Activated naive CD4-positive, alpha-beta T cell treated with anti-CD3 and anti-CD28 coated beads, Interleukin-2, amount 50 U/mL, for 24 hours (primary cell): ENCODE measurements around the gene PRRC2B.
"Not testable (repeated sequence)": the region's sequence is repeated elsewhere in the genome, so short reads cannot be mapped to it uniquely, and the experiment has no call there.

ENCODE experiments used
- H3K27ac Mint-ChIP-seq: one replicate; pipeline ENCODE4 v1.8.0; 2021; ENCODE audit warnings: mild to moderate bottlenecking, mixed read lengths
- H3K27me3 Mint-ChIP-seq: one replicate; pipeline ENCODE4 v1.8.0; 2021; ENCODE audit warnings: mixed read lengths
- H3K36me3 Mint-ChIP-seq: one replicate; pipeline ENCODE4 v1.8.0; 2021; ENCODE audit warnings: mixed read lengths
- H3K4me1 Mint-ChIP-seq: one replicate; pipeline ENCODE4 v1.8.0; 2021; ENCODE audit warnings: mixed read lengths
- H3K4me3 Mint-ChIP-seq: one replicate; pipeline ENCODE4 v1.8.0; 2021; ENCODE audit warnings: mild to moderate bottlenecking, mixed read lengths
- H3K9me3 Mint-ChIP-seq: one replicate; pipeline ENCODE4 v1.8.0; 2021; ENCODE audit warnings: mixed read lengths

Gene PRRC2B

DNA sequence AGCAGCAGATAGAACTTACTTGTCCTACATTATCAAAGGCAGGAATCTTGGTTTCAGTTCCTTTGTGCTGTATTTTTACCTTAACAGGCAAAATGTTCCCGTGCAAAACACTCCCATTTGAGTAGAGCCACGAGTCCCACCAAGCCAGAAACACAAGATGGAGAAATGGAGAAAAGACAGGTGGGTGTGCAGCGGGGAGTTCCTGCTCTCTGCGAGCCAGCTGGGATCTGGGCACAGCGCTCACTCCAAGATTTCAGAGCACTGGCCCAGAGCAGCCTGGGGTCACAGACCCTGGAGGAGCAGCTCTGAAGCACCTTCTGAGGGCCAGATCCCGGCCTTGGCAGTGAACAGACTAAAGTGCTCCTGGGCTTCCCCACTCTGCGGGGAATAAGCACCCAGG is 134.3 kb downstream of the PRRC2B start:
- peaks cover 3% of the 10 kb centered on the region for H3K36me3 Mint-ChIP-seq
- H3K4me3 Mint-ChIP-seq: peak overlapping the region; percentile 11
- H3K9me3 Mint-ChIP-seq: no peaks in the 10 kb centered on the region
- H3K27ac Mint-ChIP-seq: no peak overlapping the region
- H3K4me1 Mint-ChIP-seq: peaks cover 16% of the 10 kb centered on the region
- no peaks in the 10 kb centered on the region for H3K27me3 Mint-ChIP-seq

DNA sequence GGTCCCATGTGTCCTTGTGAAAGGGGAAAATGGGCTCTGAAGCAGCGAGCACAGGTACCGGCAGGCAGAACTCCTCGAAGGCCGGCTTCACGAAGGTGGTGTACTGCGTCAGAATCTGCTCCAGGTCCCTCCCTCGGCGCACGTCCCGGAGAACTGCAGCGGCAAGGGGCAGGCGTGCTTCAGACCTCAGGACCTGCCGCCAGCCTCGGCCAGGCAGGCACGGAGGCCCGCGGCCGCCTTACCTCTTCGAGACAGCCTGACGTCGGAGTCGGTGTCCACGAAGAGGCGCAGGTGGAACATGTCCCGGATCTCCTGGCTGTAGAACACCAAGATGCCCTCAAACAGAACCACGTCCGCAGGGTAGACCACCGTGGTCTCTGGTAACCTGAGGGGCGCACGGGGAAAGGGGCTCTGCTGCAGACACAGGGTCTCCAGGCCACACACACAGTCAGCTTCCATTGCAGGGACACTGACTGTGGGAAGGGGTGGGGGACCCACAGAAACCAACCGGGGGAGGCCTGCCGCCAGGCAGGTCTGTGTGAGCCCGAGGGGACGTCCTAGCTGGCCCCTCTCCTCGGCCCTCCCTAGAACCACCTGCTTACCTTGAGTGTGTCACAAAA is 135.1 kb downstream of the PRRC2B start:
- Mint-ChIP-seq H3K9me3 (no peaks in the 10 kb centered on the region), H3K27me3 (no peaks in the 10 kb centered on the region), H3K27ac (no peak overlapping the region), H3K4me3 (peak overlapping the region; percentile 70), H3K4me1 (peaks cover 16% of the 10 kb centered on the region), H3K36me3 (peaks cover 3% of the 10 kb centered on the region)

DNA sequence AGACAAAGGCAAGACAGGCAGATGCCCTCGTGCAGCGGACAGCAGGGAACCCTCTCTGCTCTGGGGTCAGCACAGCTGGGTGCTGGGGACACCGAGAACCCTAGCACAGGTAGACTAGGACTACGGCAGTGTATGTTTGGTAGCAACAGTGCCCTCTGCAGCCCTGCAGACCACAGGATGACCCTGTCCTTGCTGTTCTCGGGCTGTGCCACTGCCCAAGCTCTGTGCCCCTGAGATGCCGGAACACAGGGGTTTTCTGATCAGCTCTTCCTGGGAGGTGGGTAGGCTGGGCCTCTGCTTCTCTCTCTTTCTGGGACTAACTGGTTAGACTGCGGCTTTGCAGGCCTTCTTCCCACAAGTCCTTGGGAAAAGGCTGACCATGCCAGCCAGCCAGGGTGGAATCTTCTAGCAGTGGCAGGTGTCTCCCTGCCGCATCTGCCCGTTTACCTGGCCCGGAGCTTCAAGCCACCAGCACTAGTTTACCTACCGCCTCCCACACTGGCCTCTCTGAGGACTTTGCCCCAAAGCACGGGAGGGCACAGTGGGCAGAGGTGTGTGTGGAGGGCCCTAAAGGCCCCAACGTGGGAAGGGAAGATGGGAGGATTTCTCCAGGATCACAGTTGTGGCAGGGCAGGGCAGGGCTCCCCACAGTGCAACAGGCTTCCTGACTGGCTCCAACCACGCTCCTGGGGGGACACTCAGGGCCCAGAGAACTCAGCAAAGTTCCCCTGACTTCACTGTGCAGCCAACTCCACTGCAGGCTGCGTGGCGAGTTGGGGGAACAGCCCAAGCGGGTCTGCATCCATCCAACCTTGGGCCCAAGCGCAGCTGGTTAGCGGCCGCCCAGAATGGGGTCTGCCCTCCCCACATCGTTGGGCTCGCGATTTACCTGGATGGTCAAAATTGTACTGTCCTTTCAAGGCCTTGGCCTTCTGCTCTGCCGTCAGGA is 136.0 kb downstream of the PRRC2B start:
- Mint-ChIP-seq H3K36me3 (peaks cover 3% of the 10 kb centered on the region), H3K27me3 (no peaks in the 10 kb centered on the region), H3K27ac (no peak overlapping the region), H3K9me3 (no peaks in the 10 kb centered on the region), H3K4me1 (peaks cover 22% of the 10 kb centered on the region), H3K4me3 (peak overlapping the region; percentile 72)

DNA sequence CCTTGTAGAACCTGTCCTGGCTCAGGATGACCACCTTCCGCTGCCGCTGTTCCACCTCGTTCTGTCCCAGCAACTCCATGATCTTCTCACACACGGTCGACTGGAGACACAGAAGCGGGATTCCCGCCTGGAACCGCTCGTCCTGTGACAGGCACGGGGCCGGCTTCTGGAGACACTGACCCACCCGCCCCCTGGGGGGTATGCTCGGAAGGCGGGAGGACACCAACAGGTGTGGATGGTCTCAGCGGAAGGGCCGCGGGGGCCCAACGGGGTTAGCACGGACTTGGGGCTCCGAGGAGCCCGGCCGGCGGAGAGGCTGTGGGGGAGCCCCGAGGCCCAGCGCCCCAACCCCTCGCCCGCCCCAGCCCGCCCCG is 136.6 kb downstream of the PRRC2B start:
- Mint-ChIP-seq H3K4me1 (peaks cover 28% of the 10 kb centered on the region), H3K27me3 (no peaks in the 10 kb centered on the region), H3K27ac (no peak overlapping the region), H3K9me3 (no peaks in the 10 kb centered on the region), H3K36me3 (peaks cover 3% of the 10 kb centered on the region), H3K4me3 (peak overlapping the region; percentile 72)

DNA sequence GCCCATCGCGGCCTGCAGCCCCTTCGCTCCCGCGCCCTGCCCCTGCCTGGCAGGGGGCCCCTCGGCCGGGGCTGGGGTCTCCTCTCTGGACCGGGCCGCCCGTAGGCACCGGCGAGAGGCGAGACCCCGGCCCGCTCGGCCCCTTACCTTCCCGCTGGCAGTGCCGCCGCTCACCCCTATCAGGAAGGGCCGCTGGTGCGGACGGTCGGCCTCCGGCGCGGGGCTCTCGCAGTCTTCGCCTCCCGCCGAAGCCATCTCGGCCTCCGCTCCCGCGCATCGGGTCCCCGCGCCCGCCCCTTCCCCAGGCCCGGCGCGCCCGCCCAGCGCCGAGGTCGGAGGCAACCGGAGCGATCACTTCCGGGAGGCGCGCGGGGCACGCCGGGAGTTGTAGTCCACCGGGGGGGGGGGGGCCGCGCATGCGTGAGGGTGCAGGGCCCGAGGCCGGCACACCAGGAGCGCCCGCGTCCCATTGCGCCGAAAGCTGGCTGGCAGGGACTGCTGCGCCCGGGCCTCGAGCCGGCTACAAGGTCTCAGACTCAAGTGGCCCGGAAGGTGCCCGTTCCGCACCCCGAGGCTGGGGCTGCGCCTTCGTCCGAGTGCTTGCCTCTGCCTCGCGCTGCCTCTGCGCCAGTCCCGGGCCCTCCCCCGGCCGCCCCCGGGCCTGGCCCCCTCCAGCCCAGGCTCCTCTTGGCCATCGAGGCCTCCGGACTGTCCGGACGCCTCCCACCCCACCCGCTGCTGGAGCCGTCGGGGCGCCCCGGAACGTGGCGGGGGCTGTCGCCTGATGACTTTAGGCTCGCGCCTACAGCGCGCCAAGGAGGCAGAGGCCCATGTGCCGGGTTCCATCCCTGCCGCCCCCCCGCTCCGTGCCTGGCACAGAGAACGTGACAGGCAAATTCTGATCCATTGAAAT is 137.3 kb downstream of the PRRC2B start, which contains the start of gene UCK1:
TSS of gene UCK1 (minus strand) at position 344 of the 913 bp plus-strand sequence. CDS start at position 255, 89 bp downstream.
- H3K4me1 Mint-ChIP-seq: peaks cover 30% of the 10 kb centered on the region
- H3K9me3 Mint-ChIP-seq: no peaks in the 10 kb centered on the region
- H3K27ac Mint-ChIP-seq: no peak within 1 kb of the TSS
- no peaks in the 10 kb centered on the region for H3K27me3 Mint-ChIP-seq
- peak within 1 kb of the TSS; percentile 72 for H3K4me3 Mint-ChIP-seq
- peaks cover 3% of the 10 kb centered on the region for H3K36me3 Mint-ChIP-seq

DNA sequence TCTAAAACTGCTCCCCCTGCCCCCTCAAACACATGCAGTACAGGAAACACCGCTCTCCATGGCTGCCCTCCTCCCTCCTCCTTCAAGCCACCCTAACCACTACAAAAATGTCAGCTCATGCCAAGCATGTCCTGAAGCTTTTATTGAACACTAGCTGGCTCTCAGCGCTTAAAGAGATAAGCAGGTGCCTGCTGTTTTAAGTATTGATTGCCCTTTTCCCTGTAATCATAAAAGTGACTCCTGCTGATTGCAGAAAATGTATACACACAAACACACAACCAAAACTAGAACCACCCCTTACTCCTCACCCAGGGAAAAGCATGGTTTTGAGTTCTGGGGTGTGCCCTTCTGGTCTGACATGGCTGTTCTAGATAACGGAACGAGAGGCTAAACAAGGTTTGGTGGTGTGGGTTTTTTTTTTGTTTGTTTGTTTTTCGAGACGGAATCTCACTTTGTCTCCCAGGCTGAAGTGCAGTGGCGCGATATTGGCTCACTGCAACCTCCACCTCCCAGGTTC is 140.9 kb downstream of the PRRC2B start:
- Mint-ChIP-seq H3K27me3 (no peaks in the 10 kb centered on the region), H3K36me3 (no peaks in the 10 kb centered on the region), H3K4me1 (peaks cover 40% of the 10 kb centered on the region), H3K27ac (no peak overlapping the region), H3K4me3 (peak overlapping the region; percentile 4), H3K9me3 (no peaks in the 10 kb centered on the region)

DNA sequence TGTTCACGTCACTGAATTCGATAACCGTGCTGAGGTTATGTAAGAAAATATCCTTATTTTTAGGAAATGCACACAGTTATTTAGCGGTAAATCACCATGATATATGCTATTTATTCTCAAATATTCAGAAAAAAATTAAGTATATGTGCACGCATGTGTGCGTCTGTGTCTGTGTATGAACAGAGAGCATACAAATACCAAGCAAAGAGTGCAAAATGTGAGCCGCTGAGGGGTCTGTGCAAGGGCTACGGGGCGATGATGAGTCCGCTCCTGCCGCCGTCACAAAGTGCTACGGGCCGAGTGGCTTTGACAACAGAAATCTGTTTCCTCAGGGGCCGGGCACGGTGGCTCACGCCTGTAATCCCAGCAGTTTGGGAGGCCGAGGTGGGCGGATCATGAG is 144.1 kb downstream of the PRRC2B start:
- peaks cover 45% of the 10 kb centered on the region for H3K4me1 Mint-ChIP-seq
- peaks cover 1% of the 10 kb centered on the region for H3K36me3 Mint-ChIP-seq
- H3K4me3 Mint-ChIP-seq: no peak overlapping the region
- H3K27me3 Mint-ChIP-seq: no peaks in the 10 kb centered on the region
- H3K27ac Mint-ChIP-seq: no peak overlapping the region
- no peaks in the 10 kb centered on the region for H3K9me3 Mint-ChIP-seq

DNA sequence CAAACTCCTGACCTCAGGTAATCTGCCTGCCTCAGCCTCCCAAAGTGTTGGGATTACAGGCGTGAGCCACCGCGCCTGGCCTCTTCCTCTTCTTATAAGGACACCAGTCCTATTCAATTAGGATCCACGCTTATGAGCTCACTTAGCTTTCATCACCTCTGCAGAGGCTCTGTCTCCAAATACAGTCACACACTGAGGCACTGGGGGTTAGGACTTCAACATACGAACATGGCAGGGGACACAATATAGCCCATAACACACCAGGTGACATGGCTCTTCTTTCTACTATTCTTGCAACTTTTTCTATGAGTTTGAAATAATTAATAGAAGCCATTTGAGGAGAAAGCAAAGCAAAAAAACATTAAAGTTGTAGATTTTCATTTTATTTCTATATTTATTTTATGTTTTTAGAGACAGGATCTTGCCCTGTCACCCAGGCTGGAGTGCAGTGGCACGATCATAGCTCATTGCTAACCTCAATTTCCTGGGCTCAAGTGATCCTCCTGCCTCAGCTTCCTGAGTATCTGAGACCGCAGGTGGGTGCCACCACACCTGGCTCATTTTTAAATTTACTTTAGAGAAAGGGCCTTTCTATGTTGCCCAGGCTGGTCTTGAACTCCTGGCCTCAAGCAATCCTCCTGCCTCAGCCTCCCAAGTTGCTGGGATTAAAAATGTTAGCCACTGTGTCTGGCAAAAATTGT is 145.5 kb downstream of the PRRC2B start:
- Mint-ChIP-seq H3K4me1 (peaks cover 41% of the 10 kb centered on the region), H3K4me3 (peak overlapping the region; percentile 40), H3K36me3 (peaks cover 5% of the 10 kb centered on the region), H3K27ac (peak overlapping the region; percentile 46), H3K9me3 (no peaks in the 10 kb centered on the region), H3K27me3 (no peaks in the 10 kb centered on the region)

DNA sequence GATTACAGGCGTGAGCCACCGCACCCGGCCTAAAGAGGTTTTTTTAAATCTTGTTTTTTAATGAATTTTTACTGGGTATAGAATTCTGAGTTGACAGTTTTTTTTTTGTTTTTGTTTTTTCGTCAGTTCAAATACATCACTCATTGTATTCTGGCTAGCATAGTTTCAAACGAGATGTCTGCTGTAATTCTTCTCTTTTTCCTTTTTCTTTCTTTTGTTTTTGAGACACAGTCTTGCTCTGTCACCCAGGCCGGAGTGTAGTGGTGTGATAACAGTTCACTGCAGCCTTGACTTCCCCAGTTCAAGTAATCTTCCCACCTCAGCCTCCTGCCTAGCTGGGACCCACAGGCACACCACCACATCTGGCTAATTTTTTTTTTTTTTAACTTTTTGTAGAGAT is 149.3 kb downstream of the PRRC2B start:
- peaks cover 15% of the 10 kb centered on the region for H3K27me3 Mint-ChIP-seq
- no peak overlapping the region for H3K4me3 Mint-ChIP-seq
- H3K9me3 Mint-ChIP-seq: no peaks in the 10 kb centered on the region
- H3K27ac Mint-ChIP-seq: no peak overlapping the region
- peaks cover 29% of the 10 kb centered on the region for H3K4me1 Mint-ChIP-seq
- H3K36me3 Mint-ChIP-seq: peaks cover 7% of the 10 kb centered on the region

DNA sequence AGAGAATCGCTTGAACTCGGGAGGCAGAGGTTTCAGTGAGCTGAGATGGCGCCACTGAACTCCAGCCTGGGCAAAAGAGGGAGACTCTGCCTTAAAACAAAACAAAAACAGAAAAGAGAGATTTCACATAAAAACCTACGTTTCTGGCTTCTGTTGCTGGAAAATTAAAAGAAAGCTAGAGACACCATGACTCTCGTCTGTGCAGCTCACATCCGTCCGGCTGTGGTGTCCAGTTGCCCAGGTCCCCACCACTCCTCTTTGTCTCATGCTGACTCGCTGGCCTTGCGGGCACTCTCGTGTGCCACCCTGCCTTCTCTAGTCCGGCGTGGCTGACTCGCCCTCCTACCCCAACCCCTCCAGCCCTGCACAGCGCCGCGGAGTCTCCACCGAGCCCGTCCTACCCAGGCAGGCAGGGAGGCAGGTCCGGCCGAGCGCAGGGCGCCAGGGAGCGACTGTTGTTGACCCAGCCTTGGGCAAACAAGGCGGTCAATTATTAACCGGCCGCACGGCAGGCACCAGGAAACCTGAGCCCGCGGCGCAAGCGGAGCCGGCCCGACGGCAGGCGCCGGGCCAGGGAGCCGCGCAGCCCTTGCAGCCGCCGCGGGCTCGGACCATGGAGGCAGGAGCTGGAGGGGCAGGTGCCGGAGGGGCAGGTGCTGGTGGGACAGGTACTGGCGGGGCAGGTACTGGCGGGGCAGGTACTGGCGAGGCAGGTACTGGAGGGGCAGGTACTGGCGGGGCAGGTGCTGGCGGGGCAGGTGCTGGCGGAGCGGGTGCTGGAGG is 151.3 kb downstream of the PRRC2B start, which contains the start of gene PRRT1B:
TSS of gene PRRT1B (plus strand) at position 521 of the 783 bp plus-strand sequence. CDS start at position 614, 93 bp downstream.
- H3K9me3 Mint-ChIP-seq: no peaks in the 10 kb centered on the region
- H3K4me1 Mint-ChIP-seq: peaks cover 20% of the 10 kb centered on the region
- peaks cover 30% of the 10 kb centered on the region for H3K27me3 Mint-ChIP-seq
- H3K4me3 Mint-ChIP-seq: peak within 1 kb of the TSS; percentile 42
- peak within 1 kb of the TSS; percentile 23 for H3K27ac Mint-ChIP-seq
- H3K36me3 Mint-ChIP-seq: peaks cover 17% of the 10 kb centered on the region

DNA sequence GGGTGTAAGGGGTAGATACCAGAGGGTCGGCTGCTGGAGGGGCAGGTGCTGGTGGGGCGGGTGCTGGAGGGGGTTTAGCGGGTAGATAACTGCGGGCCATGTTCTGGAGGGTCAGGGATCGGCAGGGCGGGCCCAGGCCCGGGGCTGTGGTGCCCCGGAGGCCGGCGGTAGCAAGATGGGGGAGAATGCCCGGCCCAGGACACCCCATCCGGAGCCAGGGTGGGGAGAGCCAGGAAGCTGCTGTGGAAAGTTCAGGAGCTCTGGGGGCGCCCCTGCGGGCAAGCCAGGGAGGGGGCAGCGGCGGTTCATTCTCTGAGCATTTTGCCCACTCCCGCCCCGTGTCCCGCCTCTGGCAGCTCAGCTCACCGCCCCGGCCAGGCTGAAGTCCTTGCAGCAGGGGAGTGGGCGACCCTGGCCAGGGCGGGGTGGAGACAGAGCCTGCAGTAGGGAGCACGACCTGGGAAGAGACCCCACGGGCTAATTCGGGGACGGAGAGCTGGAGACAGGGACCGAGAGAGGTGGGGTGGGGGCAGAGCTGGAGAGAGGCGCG is 152.0 kb downstream of the PRRC2B start:
- Mint-ChIP-seq H3K4me3 (peak overlapping the region; percentile 42), H3K36me3 (peaks cover 17% of the 10 kb centered on the region), H3K27me3 (peaks cover 30% of the 10 kb centered on the region), H3K4me1 (peaks cover 14% of the 10 kb centered on the region), H3K27ac (no peak overlapping the region), H3K9me3 (no peaks in the 10 kb centered on the region)

DNA sequence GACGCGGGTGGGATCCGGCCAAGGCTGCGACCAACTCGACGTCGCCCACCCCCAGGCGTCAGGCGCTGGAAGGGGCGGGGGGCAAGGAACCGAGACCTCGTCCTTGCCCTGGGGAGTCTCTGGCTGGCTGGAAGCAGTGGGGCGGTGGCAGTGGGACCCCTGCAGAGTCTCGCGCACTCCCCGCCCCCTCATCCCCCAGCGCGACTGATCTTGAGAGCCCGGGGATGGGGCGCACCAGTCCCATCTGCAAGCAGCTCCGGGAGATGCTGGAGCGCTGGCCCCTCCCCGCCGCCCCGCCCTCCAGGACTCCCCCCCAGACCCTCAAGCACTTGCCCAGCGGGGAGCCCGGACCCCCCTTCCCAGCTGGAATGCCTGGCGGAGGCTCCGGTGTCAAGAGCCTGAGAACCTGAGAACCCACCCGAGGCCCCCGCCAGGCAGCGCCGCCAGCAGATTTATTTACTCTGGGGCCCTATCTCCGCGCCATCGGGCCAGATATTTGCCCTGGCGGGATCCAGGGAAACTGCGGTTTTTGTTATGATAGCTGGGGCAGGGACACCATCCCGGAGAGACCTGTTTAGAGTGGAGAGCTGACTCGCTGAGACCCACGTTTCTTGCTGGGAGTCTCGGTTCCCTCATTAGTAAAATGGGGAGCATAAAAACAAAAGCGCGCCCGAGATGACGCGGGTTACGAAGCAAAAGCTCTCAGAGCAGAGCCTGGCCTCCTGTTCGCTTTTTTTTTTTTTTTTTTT is 152.6 kb downstream of the PRRC2B start:
- Mint-ChIP-seq H3K36me3 (peaks cover 17% of the 10 kb centered on the region), H3K4me1 (peaks cover 14% of the 10 kb centered on the region), H3K9me3 (no peaks in the 10 kb centered on the region), H3K27me3 (peaks cover 30% of the 10 kb centered on the region), H3K27ac (no peak overlapping the region), H3K4me3 (peak overlapping the region; percentile 75)

DNA sequence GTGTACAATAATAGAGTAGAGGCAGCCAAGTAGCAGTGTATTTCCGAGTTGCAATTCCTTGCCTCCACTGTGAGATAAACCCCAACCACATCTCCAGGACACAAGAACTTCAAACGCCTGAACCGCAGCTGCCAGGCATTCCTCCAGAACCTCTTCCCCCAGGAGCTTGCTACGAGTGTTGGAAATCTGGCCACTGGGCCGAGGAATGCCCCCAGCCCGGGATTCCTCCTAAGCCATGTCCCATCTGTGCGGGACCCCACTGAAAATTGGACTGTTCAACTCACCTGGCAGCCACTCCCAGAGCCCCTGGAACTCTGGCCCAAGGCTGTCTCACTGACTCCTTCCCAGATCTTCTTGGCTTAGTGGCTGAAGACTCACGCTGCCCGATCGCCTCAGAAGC is 155.3 kb downstream of the PRRC2B start:
- peaks cover 11% of the 10 kb centered on the region for H3K36me3 Mint-ChIP-seq
- H3K27ac Mint-ChIP-seq, H3K9me3 Mint-ChIP-seq, H3K4me3 Mint-ChIP-seq: not testable (repeated sequence)
- peaks cover 14% of the 10 kb centered on the region for H3K4me1 Mint-ChIP-seq
- H3K27me3 Mint-ChIP-seq: peaks cover 36% of the 10 kb centered on the region
